Mononuclear cell (primary cell): ENCODE data around the gene GPLD1. TPM values are rescaled to one million over a fixed set of nuclear protein-coding genes. Genes with fewer than 3 reads are reported as not detected.
"Not testable (repeated sequence)": the region's sequence is repeated elsewhere in the genome, so short reads cannot be mapped to it uniquely, and the experiment has no call there.

Source experiments
- H3K27me3 ChIP-seq: 2 replicates; pipeline ENCODE4 v1.6.0; 2011; ENCODE audit warnings: low read length, control low read depth; ENCODE audit not compliant: insufficient read depth
- H3K4me1 ChIP-seq: 2 replicates; pipeline ENCODE4 v1.5.1; 2011; ENCODE audit warnings: mild to moderate bottlenecking, low read length, control low read depth; ENCODE audit not compliant: insufficient read depth
- H3K4me3 ChIP-seq: 2 replicates; pipeline ENCODE4 v1.5.1; 2011; ENCODE audit warnings: mild to moderate bottlenecking, low read length, moderate library complexity
- H3K9me3 ChIP-seq: 2 replicates; pipeline ENCODE4 v1.5.1; 2011; ENCODE audit warnings: low read depth, mild to moderate bottlenecking, control low read depth, low read length
- total RNA-seq: library from RNA; depleted of rRNA; stranded (reverse); fragments of >200 nt; gene quantifications from one replicate; pipeline ENCODE4 v1.2.3, GENCODE V29; 2012

GPLD1 gene
- total RNA-seq, 1 donor, result 0.42 TPM

DNA sequence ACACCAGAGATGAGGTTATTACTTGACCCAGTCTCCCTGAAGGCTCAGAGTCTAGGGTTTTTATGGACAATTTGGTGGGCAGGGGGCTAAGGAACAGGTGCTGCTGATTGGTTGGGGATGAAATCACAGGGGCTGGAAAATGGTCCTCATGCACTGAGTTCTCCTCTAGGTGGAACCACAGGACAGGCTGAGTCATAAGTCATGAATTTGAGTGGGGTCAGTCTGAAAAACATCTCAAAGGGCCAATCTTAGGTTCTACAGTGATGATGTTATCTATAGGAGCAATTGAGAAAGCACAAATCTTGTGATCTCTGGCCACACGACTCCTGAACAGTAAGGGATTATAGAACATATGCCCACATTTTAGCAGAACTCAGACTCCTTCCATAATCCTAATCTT lies 92.6 kb downstream of the GPLD1 start:
- peaks cover 11% of the 10 kb centered on the region for H3K4me1 ChIP-seq
- no peak overlapping the region for H3K4me3 ChIP-seq
- no peaks in the 10 kb centered on the region for H3K27me3 ChIP-seq
- H3K9me3 ChIP-seq, result no peaks in the 10 kb centered on the region

DNA sequence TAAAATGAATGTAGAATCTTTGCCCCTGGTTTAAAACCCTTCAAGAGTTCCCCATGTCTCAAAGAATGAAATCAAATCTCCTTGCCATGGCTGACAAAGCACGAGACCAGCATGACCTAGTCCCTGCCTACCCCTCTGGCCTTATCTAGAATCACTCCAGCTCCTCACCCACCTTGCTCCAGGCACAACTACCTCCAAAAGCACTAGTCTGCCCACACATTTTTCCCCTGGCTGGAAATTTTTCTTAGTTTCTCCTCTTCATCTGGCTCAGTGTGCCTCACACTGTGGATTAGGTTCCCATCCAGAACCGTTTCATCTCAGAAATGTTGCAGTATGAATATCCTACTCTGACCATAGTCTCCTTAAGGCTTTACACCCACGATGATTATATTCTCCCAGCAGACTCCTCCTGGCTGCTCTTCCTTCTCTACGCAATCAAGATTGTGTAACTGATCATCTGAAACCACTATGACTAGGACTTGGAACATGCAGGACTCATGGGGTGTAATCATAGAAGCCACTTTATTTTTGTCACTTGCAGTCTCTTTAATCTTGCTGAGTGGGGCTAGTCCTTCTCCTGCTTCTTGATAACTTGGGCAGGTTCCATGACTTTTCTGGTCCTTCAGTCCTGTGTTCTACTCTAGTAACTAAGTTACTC lies 94.5 kb downstream of the GPLD1 start:
- no peaks in the 10 kb centered on the region for H3K27me3 ChIP-seq
- H3K4me1 ChIP-seq, result peaks cover 11% of the 10 kb centered on the region
- H3K4me3 ChIP-seq, result no peak overlapping the region
- no peaks in the 10 kb centered on the region for H3K9me3 ChIP-seq

DNA sequence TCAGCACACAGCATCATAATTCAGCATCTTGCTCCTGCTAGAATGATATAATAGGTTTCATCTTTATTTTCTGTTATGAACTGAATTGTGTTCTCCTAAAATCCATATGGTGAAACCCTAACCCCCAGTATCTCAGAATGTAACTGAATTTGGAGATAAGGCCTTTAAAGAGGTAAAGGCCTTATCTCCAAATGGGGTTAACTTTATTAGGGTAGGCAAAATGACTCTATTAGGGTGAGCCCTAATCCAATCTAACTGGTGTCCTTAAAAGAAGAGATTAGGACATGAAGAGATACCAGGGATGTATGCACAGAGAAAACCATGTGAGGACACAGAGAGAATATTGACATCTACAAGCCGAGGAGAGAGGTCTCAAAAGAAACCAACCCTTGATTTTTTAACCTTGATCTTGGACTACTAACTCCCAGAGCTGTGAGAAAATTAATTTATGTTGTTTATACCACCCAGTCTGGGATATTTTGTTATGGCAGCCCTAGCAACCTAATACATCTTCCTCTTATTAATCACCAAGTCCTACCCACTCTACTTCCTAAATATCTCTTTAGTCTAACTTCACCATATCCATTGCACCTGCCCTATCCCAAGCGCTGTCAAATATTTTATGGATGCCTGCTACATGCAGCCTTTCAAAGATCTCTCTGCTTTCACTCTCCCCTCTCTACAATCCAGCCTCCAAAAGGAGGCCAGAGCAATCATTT lies 95.2 kb downstream of the GPLD1 start:
- H3K9me3 ChIP-seq, result no peaks in the 10 kb centered on the region
- H3K27me3 ChIP-seq, result no peaks in the 10 kb centered on the region
- no peak overlapping the region for H3K4me3 ChIP-seq
- peaks cover 11% of the 10 kb centered on the region for H3K4me1 ChIP-seq

DNA sequence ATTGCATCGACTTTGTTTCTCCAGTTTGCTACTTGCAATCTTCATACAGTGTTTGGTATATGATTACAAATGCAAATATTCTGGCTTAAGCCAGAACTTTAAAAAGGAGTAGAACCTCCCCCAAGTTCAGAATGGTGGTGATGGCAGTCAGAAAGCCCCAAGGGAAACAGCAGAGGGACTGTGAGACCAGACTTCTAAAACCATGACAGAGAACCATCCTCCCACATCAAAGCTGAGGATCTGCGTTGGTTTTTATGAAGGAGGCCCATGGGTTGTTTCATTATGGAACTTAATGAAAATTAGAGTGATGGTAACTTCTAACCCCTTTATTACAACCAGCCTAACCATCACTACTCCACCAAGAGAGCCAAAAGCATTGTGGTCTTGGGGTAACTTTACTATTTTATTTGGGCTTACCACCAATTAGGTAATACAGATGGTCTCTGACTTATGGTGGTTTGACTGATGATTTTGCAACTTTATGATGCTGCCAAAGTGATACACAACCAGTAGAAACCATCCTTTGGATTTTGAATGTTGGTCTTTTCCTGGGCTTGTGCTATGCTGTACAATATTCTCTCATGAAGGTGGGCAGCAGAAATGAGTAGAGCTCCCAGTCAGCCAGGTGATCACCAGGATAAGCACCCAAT lies 97.5 kb downstream of the GPLD1 start:
- Histone ChIP-seq H3K4me3 (no peak overlapping the region), H3K27me3 (no peaks in the 10 kb centered on the region), H3K4me1 (peaks cover 11% of the 10 kb centered on the region), H3K9me3 (no peaks in the 10 kb centered on the region)

DNA sequence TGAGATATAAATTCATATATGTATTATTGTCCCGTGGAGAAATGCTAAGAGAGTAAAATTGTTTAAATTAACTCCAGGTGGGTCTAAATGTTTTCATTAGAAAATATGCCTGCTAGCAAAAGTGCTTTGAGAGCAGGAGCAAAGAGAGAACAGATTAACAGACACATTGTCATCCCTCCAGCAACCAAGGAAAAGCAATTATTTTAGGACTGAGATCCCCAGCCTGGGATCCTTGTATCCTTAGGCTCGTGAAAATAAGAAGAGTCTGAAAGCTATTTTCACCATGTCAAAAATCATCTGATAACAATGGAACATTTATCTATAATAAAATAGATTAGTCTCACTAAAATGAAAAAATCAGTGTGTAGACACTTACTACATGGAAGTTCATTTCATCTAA lies 98.2 kb downstream of the GPLD1 start:
- Histone ChIP-seq H3K9me3 (no peaks in the 10 kb centered on the region), H3K4me1 (peaks cover 11% of the 10 kb centered on the region), H3K4me3 (no peak overlapping the region), H3K27me3 (no peaks in the 10 kb centered on the region)

DNA sequence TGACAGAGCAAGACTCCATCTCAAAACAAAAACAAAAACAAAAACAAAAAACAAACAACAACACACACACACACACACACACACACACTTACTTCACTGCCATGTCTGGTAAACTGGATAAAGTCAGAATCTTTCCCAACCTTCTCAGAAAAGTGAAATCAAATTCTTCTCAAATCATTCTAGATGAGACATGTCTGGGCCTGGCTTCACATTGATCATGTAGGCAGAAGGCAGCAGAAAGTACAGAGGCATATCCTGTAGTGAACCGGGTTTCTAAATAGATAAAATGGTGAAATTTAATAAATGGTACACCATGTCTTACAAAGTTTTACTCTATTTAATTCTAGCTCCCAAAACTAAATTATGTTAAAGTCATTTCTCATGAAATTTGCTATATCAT lies 101.6 kb downstream of the GPLD1 start:
- H3K27me3 ChIP-seq, result no peaks in the 10 kb centered on the region
- H3K9me3 ChIP-seq, result no peaks in the 10 kb centered on the region
- H3K4me1 ChIP-seq, result no peaks in the 10 kb centered on the region
- H3K4me3 ChIP-seq, result no peak overlapping the region

DNA sequence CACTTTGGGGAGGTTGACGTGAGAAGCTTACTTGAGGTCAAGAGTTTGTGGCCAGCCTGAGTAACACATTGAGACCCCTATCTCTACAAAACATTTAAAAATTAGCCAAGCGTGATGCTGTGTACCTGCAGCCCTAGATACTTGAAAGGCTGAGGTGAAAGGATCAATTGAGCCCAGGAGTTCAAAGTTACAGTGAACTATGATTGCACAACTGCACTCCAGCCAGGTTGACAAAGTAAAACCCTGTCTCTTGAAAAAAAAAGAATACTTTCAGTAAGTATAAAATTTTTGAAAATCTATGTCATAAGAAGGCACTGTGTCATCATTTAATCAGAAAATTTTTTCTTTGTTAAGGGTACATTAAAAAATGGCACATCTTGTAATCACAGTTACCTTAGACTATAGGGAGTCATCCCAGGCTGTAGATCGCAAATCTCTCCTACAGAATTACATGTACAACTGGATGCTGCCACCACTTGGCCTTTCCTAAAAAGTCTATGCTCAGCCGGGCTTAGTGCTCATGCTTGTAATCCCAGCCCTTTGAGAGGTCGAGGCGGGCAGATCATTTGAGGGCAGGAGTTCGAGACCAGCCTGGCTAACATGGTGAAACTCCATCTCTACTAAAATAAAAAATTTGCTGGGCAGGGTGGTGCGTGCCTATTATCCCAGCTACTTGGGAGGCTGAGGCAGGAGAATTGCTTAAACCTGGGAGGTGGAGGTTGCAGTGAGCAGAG lies 103.7 kb downstream of the GPLD1 start:
- H3K4me1 ChIP-seq, result no peaks in the 10 kb centered on the region
- no peaks in the 10 kb centered on the region for H3K27me3 ChIP-seq
- no peaks in the 10 kb centered on the region for H3K9me3 ChIP-seq
- no peak overlapping the region for H3K4me3 ChIP-seq

DNA sequence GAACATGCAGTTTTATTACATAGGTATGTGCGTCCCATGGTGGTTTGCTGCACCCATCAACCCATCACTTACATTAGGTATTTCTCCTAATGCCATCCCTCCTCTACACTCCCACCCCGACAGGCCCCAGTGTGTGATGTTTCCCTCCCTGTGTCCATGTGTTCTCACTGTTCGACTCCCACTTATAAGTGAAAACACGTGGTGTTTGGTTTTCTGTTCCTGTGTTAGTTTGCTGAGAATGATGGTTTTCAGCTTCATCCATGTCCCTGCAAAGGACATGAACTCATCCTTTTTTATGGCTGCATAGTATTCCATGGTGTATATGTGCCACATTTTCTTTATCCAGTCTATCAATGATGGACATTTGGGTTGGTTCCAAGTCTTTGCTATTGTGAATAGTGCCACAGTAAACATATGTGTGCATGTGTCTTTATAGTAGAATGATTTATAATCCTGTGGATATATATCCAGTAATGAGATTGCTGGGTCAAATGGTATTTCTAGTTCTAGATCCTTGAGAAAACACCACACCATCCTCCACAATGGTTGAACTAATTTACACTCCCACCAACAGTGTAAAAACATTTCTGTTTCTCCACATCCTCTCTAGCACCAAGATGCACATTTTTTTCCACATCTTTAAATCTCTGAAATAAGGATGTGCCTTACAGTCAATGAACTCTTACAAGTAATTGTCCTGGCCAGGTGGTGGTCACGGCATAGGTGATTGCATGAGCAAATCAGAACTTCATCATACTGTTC lies 104.8 kb downstream of the GPLD1 start:
- H3K9me3 ChIP-seq, result not testable (repeated sequence)

DNA sequence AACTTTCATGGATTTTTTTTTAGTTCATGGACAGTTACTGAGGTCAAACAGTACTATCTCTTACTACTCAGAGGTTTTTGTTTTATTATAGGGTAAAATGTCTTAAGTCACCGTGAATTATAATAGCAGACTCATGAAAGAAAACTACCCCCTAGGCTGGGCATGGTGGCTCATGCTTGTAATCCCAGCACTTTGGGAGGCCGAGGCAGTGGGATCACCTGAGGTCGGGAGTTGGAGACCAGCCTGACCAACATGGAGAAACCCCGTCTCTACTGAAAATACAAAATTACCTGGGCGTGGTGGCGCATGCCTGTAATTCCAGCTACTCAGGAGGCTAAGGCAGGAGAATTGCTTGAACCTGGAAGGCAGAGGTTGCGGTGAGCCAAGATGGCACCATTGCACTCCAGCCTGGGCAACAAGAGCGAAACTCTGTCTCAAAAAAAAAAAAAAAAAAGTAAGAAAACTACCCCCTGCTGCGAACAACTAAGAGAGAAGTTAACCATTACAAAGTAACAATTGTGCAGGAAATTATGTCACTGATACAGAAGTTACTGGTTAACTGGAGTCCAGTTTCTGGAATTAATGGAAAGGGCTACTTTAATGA lies 106.4 kb downstream of the GPLD1 start:
- H3K9me3 ChIP-seq, H3K4me3 ChIP-seq, H3K4me1 ChIP-seq, H3K27me3 ChIP-seq: not testable (repeated sequence)

More for the DNA sequence above, 104.8 kb downstream of the GPLD1 start:
- not testable (repeated sequence) for H3K4me1 ChIP-seq, H3K4me3 ChIP-seq, H3K27me3 ChIP-seq

DNA sequence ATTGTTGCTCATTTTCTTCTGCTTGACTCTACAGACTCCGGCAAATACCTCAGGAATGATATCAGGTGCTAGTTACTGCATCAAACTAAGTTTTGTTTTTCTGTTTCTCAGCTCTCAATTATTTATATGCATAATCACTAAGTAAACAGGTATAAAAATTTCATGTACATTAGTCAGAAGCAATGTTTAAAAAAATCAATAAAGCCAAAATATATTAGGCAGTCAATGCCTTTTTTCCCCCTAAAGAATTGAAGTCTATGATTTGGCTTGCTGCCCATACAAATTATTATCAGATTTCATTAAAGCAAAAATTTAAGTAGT lies 107.2 kb downstream of the GPLD1 start:
- Histone ChIP-seq H3K9me3 (no peaks in the 10 kb centered on the region), H3K4me1 (no peaks in the 10 kb centered on the region), H3K27me3 (no peaks in the 10 kb centered on the region), H3K4me3 (no peak overlapping the region)

DNA sequence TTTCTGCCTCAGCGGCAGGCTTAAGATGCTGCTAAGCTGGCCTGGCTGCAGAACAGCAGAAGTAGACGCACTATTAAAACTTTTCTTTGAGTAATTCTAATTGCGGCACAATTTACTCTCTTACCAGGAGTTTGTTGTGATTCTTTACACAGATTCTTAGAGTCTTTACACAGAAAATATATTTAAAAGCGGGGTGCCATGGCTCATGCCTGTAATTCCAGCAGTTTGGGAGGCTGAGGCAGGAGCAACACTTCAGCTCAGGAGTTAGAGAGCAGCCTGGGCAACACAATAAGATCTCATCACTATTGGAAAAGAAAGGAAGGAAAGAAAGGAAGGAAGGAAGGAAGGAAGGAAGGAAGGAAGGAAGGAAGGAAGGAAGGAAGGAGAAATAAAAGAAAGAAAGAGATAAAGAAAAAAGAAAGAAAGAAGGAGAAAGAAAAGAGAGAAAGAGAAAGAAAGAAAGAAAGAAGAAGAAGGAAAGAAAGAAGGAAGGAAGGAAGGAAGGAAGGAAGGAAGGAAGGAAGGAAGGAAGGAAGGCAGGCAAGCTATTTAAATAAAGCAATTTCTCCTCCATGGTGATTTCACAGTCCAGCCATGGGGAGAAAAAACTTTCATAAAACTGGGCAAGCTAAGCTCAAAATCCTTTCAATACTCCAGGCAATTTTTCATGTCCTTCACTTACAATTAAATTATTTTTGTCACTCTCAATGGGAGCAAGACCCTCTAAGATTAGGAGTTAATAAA lies 107.7 kb downstream of the GPLD1 start:
- no peaks in the 10 kb centered on the region for H3K9me3 ChIP-seq
- H3K4me1 ChIP-seq, result no peaks in the 10 kb centered on the region
- no peak overlapping the region for H3K4me3 ChIP-seq
- H3K27me3 ChIP-seq, result no peaks in the 10 kb centered on the region

DNA sequence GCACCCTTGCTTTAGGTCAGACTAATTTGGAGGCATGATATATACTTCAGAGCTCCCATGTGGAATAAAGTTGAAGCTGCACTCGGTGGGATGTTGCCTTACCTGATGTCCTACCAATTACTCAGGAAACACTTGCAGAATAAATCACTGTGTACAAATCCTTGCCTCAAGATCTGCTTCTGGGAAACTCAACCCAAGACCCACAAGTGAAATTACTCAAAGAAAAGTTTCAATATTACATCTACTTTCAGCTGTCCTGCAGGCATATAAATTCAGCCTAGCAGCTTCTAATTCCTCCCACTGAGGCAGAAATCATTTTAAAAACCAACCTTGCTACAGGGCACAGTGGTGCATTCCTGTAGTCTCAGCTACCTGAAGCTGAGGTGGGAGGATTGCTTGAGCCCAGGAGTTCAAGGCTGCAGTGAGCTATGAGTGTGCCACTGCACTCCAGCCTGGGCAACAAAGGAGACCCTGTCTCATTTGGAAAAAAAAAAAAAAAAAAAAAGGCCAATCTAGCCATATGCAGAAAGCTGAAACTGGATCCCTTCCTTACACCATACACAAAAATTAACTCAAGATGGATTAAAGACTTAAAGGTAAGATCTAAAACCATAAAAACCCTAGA lies 110.8 kb downstream of the GPLD1 start:
- Histone ChIP-seq H3K4me3 (no peak overlapping the region), H3K4me1 (no peaks in the 10 kb centered on the region), H3K27me3 (no peaks in the 10 kb centered on the region), H3K9me3 (no peaks in the 10 kb centered on the region)
